ENCODE results near the gene ZNF226.

- TF ChIP-seq, protein P1, sequence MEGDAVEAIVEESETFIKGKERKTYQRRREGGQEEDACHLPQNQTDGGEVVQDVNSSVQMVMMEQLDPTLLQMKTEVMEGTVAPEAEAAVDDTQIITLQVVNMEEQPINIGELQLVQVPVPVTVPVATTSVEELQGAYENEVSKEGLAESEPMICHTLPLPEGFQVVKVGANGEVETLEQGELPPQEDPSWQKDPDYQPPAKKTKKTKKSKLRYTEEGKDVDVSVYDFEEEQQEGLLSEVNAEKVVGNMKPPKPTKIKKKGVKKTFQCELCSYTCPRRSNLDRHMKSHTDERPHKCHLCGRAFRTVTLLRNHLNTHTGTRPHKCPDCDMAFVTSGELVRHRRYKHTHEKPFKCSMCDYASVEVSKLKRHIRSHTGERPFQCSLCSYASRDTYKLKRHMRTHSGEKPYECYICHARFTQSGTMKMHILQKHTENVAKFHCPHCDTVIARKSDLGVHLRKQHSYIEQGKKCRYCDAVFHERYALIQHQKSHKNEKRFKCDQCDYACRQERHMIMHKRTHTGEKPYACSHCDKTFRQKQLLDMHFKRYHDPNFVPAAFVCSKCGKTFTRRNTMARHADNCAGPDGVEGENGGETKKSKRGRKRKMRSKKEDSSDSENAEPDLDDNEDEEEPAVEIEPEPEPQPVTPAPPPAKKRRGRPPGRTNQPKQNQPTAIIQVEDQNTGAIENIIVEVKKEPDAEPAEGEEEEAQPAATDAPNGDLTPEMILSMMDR (IDR thresholded peaks at IDR 0.05): no peak
- no peak for TF ChIP-seq POLR2AphosphoS5 (IDR thresholded peaks at IDR 0.05)
These were observed 31.9 kb downstream of the ZNF226 start for GRCh38 chr19:44196772-44197171.

Data from gastroesophageal sphincter (tissue), 3 donors.